GM21367 (cell line): ENCODE results near the gene CTNNA1.
"Not testable (repeated sequence)": the region's sequence is repeated elsewhere in the genome, so short reads cannot be mapped to it uniquely, and the experiment has no call there.

ENCODE experiments used
- ATAC-seq: cut with Tn5 transposase; IDR thresholded peaks from one replicate; pipeline ENCODE4 v1.9.1; 2021; ENCODE audit not compliant: unreplicated experiment

CTNNA1 gene

DNA sequence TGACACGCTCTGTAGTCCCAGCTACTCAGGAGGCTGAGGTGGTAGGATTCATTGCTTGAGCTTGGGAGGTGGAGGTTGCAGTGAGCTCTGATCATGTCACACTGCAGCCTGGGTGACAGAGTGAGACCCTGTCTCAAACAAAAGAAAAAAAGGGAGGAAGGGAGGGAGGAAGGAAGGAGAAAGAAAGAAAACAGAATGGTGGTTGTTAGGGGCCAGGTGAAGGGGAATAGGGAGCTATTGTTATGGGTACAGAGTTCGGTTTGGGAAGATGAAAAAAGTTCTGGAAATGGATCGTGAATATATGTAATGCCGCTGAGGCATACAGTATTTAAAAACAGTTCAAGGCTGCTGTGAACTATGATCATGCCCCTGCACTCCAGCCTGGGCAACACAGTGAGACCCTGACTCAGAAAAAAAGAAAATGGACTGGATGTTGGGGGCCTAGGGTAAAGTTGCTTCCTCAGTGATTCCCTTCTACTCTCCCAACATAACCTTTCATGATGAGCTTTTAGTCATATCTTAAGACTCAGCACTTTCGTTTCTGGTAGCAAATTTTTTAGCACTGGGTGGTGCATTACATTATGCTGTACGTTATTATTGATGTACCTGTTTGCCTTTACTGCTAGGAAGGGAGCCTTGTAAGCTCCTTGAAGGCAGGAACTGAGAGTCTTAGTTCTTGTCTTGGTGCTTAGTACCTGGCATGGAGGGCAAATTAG is 4.0 kb downstream of the CTNNA1 start:
- no peak for ATAC-seq

DNA sequence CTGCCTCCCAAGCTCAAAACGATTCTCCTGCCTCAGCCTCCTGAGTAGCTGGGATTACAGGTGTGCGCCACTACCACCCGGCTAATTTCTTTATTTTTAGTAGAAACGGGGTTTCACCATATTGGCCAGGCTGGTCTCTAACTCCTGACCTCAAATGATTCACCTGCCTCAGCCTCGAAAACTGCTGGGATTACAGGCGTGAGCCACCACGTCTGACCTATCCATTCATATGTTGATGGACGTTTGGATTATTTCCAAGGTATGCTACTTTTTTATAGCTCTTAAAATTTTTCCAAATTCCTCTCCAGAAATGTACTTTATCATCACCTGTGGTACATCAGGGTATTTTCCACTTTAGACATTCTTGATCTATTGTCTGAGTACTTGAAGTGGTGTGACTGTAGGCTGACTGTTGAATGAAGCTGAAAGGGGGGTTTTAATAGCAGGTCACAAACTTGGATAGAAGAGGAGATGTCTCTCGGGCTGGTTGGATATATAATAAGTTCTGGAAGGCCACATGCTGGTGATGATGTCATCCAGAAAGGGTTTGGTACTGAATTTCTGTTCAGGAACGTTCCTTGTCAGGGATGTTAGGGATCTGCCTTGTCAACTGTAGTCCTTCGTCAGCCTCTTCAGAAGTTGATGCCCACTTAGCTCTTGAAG is 7.4 kb downstream of the CTNNA1 start:
- no peak for ATAC-seq

DNA sequence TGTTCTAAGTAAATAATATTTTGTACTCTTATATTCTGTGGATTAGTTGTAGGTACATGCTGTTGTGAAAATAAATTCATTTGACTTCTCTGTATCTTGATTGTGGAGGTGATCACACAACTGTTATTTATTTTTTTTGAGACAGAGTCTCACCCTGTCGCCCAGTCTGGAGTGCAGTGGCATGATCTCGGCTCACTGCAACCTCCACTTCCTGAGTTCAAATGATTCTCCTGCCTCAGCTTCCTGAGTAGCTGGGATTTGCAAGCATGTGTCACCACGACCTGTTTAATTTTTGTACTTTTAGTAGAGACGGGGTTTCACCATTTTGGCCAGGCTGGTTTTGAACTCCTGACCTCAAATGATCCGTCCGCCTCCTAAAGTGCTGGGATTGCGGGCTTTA is 7.9 kb downstream of the CTNNA1 start:
- ATAC-seq = not testable (repeated sequence)

DNA sequence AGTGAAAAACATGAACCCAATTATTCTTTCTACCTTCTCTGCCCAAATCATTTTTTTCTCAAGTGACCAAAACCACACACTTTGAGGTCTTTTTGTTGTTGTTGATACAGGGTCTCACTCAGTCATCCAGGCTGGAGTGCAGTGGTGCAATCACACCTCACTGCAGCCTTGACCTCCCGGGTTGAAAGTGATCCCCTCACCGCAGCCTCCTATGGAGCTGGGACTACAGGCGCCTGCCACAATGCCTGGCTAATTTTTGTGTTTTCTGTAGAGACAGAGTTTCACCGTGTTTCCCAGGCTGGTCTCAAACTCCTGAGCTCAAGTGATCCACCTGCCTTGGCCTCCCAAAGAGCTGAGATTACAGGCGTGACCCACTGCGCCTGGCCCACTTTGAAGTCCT is 8.4 kb downstream of the CTNNA1 start:
- ATAC-seq = not testable (repeated sequence)

DNA sequence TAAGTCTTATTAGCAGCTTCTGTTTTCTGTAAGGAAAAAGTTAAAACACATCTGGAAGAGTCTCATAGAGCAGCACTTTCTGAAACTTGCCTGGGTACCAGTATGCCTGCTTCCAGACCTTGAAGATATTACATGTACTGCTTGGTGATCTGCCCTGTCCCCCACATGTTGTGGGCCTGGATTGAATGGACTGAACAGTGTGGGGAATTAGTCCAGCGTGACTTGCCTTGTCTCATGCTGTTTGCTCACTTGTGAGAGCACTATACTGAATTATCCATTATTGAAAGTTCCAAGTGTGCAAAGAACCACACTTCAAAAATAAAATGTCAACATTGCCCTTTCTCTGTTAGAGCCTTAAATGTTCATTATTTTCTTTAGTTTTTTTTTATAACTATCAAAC is 8.9 kb downstream of the CTNNA1 start:
- no peak for ATAC-seq

DNA sequence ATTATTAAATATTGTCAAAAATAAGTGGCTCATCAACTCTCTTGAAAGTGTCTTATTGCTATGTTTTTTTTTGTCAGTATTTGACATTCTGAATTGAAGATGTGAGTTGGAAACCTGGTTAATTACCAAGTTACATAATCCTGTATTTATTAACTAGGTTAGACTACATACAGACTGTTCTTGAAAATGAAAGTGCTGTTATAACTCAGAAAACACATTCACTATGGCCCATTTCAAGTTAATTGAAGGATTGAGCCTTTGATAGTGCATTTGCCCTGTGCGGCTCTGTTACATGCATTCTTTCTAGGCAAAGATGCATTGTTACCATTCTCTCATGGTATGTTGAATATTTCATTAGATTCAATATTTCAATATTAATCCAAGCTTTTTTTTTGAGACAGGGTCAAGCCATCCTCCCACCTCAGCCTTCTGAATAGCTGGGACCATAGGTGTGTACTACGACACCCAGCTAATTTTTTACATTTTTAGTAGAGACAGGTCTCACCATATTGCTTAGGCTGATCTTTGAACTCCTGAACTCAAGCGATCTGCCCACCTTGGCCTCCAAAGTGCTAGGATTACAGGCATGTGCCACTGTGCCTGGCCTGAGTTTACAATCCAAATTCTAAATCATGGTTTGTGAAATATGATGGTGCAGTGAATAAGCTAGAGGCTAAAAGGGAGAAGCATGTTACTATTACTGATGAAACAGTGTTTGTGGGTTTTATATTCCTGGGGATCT is 10.0 kb downstream of the CTNNA1 start:
- no peak for ATAC-seq

DNA sequence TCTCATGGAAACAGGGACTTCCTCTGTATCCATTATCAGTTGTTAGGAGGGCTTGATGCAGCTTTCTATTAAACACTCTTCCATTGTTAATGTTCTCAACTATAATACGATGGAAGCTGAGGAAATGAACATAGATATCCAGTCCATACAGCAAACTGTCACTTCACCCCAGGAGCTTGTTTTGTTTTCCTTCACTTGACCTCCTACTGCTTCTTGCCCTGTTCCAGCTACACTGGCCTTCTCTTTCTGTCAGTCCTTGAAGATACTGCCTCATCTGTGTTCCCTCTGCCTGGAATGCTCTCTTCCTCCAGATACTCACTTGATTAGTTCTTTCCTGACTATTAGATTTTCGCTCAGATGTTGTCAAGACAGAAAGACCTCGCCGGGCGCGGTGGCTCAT is 17.1 kb downstream of the CTNNA1 start:
- no peak for ATAC-seq

DNA sequence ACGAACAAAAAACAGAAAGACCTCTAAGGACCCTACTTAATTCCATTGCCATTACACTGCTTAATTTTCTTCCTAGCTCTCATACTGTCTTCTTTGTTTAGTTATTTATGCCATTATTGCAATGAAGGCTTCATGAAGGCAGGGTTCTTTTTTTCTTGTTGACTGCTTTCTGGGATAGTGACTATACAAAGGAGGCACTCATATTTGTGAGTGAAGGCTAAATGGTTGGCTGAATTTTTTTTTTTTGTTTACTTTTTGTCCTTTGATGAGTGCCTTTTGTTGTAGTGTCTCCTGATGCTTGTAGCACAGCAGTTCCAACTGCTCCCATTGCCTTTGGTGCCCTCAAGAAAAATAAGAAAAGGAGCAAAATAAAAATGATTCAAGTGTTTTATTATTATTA is 17.8 kb downstream of the CTNNA1 start:
- ATAC-seq = no peak

DNA sequence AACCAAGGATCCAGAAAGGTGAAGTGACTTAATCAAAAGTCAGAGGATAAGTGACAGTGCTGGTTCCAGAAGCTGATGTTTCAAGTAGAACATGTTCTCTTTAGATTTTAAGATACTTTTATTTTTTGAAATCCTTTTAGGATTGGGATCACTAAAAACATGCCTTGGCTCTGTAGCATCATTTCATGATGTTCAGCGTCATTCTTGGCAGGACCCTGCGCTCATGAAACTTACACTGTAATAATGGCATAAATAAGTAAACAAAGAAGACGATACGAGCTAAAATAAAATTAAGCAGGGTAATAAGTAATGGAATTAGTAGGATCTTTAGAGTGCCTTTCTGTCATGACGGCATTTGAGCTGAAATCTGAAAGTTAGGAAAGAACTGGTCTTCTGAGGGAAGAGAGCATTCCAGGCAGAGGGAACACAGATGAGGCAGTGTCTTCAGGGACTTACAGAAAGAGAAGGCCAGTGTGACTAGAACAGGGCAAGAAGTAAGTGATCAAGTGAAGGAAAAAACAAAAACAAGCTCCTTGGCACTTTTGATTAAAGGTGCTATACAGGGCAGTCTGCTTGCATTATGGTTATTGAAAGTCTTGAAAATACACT is 19.9 kb downstream of the CTNNA1 start:
- ATAC-seq = no peak

DNA sequence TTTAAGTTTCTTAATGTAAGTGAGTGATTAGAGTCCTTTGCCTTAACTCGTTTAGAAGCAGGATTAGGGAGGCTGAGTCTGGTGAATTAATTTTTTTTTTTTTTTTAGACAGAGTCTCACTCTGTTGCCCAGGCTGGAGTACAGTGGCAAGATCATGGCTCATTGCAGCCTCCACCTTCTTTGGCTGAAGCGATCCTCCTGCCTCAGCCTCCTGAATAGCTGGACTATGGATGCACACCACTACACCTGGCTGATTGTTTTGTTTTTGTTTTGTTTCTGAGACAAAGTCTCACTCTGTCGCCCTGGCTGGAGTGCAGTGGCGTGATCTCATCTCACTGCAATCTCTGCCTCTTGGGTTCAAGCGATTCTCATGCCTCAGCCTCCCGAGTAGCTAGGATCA is 20.4 kb downstream of the CTNNA1 start:
- not testable (repeated sequence) for ATAC-seq

DNA sequence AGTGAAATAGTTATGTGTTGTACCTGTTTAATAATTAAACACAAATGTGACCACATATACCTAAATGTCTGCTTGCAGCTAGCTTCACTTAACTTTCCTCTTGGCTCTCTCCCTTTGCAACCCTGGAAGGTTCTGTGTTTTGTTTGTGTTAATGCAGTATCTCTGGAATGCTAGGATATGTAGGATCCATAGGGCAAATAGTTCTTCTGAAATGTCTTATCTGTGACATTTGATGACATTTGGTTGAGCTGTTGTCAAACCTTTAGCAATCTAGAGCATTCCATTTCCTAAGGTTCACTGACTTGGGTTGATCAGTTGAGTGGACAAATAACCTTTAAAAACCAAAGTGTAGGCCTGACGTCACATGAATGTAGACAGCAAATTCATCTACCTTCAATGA is 21.8 kb downstream of the CTNNA1 start:
- ATAC-seq = no peak

DNA sequence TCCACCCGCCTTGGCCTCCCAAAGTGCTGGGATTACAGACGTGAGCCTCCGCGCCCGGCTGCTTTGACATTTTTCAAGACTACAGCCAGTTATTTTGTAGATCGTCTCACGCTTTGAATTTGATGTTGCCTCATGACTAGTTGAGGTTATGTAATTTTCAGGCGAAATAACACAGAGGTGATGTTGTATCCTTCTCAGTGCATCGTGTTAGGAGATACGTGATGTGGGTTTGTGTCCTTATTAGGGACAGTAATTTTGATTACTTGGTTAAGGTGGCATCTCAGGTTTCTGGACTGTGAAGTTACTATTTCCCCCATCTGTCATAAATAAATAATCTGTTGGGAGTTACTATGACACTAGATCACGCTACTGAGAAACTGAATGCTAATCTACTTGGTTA is 25.0 kb downstream of the CTNNA1 start:
- ATAC-seq = no peak

DNA sequence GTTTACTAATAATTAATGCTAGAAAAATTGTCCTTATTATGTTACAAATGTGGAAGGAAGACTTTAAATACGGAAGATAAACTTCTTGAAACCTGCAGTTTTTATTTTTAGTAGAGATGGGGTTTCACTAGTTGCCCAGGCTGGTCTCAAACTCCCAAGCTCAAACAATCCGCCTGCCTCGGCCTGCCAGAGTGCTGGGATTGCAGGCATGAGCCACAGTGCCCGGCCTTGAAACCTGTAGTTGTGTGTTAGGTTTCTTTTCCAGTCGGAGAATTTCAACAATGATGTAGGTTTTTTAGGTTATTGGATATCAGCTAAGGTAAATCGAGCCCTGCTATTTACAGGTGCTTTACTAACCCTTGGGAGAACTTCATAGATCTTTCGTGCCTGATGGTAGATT is 30.8 kb downstream of the CTNNA1 start:
- ATAC-seq = no peak

DNA sequence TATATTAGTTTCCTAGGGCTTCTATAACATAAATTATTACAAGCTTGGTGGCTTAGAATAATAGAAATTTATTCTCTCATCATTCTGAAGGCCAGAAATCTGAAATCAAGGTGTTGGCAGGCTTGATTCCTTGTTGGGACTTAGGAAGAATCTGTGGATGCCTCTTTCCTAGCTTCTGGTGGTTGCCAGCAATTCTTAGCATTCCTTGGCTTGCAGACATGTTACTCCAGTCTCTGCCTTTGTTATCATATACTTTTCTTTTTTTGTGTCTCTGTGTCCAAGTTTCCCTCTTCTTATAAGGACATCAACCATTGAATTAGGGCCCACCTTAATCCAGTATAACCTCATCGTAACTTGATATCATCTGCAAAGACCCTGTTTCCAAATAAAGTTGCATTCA is 31.4 kb downstream of the CTNNA1 start:
- ATAC-seq = no peak

DNA sequence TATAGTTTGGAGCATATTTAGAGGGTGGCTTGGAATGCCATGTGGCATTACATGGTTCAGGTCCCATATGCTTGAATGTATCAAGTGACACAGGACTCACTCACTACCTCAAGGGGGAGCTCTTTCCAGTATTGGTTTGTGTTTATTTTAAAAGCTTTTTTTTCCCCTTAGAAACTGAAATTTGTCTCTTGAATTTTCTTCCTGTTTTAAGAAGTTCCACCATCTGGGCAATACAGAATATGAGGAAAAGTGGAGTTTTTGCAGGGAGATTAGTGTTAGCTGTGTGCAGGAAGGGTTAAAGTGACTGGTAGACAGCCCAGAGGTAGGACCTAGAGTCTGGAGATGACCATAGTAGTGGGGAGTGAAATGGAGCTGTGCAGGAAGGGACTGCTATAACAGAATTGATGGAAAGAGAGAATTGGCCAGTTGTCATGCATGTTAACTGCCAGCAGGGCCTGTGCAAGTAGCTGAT is 36.6 kb downstream of the CTNNA1 start:
- no peak for ATAC-seq

DNA sequence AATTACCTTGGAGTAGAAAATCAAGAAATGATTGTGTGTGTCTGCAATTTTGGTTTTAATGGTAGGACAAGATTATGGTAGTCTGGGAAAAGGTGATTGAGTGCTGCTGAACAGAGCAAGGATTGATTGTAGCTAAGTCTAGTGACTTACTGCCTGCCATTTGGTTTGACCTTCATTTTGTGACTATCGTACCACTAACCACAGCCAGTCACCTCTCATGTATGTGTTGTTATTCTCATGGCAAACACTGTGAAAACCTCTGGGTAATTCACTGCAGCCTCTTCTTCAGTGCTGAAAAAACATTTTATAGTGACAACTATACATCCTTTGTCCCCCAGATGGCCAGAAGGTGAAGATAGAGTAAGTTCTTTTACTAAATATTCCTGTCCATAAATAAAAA is 37.5 kb downstream of the CTNNA1 start:
- ATAC-seq = no peak

DNA sequence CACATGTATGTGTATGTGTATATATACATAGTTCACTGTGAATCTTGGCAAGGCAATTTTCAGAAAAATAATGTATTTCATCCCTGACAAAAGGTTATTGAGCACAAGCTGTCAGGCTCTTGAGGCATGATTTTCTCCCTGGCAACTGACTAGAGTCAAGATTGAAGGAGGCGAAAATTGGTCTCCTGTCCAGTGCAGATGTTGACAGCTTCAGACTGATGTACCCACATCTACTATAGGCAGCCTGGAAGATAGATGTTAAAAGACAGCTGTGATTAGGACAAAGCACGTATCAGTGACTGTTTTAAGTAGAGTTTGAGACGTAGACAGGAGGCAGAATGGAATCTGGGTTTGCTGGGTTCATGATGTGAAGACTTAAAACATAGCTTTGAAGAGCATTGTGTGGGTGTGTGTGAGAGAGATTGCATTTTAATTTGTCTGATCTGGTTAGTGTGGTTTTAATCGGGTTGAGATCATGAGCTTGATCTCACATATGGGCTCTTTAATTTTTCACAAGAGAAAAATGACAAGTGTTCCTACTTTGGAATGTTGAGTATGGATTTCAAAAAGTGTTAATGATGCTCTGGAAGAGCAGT is 39.1 kb downstream of the CTNNA1 start:
- no peak for ATAC-seq

DNA sequence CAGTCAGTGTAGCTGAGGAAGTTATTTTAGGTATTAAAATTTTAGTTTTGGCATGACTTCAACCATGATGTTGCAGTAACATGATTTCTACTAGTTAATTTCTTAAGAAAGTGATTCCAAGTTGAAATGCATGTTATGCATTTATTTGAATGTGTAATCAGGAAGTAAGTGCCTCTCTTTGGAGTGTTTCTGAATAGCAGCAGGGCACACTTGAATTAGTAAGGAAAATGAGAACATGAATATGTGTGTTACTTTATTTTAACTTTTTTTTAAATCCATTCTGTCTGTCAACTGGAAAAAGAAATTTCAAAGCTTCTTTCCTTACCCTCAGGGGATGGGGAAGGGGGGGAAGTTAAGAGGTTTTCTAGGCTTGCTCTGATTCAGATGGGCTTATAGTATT is 40.4 kb downstream of the CTNNA1 start:
- no peak for ATAC-seq

DNA sequence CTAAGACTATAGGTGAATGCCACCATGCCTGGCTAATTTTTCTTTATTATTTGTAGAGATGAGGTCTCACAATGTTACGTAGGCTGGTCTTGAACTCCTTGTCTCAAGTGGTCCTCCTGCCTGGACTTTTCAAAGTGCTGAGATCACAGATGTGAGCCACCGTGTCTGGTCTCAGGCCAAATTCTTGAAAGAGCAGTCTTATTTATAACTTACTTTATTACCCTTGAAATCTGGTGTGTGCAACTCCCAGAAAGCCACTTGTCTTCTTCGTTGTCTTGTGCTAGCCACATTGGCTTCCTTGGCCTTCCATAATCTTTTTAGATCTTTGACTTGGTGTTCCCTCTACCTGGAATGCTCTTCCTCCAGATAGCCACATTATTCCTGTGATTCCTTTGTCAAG is 50.1 kb downstream of the CTNNA1 start:
- ATAC-seq = no peak

DNA sequence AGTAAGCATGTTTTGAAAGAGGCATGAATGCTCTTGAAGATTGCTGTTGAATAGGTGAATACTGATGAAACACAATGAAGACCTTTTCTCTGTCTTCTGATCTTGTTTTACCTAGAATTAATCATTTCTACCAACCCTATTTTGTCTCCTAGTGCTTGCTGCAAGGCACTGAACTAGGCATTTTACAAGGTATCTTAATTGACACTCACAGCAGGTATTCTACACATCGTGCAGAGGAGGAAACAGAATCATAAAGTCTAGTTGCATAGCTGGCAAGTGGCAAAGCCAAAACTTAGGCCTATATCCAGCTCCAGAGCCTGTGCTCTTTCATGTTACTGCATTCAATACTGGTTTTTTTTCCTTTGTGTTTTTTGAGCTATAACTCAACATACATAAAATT is 50.7 kb downstream of the CTNNA1 start:
- ATAC-seq = no peak

DNA sequence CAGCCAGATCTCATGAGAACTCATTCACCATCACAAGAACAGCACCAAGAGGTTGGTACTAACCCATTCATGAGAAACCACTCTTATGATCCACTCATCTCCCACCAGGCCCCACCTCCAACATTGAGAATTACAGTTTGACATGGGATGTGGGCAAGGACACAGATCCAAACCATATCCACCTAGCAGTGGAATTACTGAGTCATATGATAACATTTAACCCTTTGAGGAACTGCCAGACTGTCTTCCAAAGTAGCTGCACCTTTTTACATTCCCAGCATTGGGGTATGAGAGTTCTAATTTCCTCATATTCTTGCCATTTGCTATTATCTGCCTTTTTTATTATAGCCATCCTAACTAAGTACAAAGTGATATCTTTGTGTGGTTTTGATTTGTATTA is 51.9 kb downstream of the CTNNA1 start:
- ATAC-seq = no peak
